Measurements from ENCODE around the gene TMEM63A.
A peak's percentile ranks its signal among the peaks of the same experiment; 100 is the strongest.

The TMEM63A gene

GRCh38 chr1:225883616-225884265 lies 1.6 kb upstream of the TMEM63A start:
- Mint-ChIP-seq H3K4me1 (peaks cover 31% of the 10 kb centered on the region), H3K36me3 (no peaks in the 10 kb centered on the region), H3K27me3 (no peaks in the 10 kb centered on the region), H3K9me3 (no peaks in the 10 kb centered on the region), H3K4me3 (peak overlapping the region; percentile 92), H3K27ac (peak overlapping the region; percentile 79)
- ATAC-seq (ENCODE audit: low read depth) (no peak), DNase-seq (ENCODE audit: low spot score in 2 of 2) (no peak)

GRCh38 chr1:225882694-225883615 lies 775 bp upstream of the TMEM63A start:
- H3K4me1 Mint-ChIP-seq, result peaks cover 35% of the 10 kb centered on the region
- ATAC-seq (ENCODE audit: low read depth) (peak; percentile 37), DNase-seq (ENCODE audit: low spot score in 2 of 2) (no peak)
- H3K9me3 Mint-ChIP-seq, result no peaks in the 10 kb centered on the region
- no peaks in the 10 kb centered on the region for H3K36me3 Mint-ChIP-seq
- H3K27me3 Mint-ChIP-seq, result no peaks in the 10 kb centered on the region
- peak overlapping the region; percentile 92 for H3K4me3 Mint-ChIP-seq
- H3K27ac Mint-ChIP-seq, result peak overlapping the region; percentile 79

- H3K27ac Mint-ChIP-seq, result peak overlapping the region; percentile 28
- peaks cover 5% of the 10 kb centered on the region for H3K36me3 Mint-ChIP-seq
- no peaks in the 10 kb centered on the region for H3K9me3 Mint-ChIP-seq
- DNase-seq (ENCODE audit: low spot score in 2 of 2), result peak in 1 of 2 donors; percentile 23
- H3K27me3 Mint-ChIP-seq, result no peaks in the 10 kb centered on the region
- ATAC-seq (ENCODE audit: low read depth), result peak; percentile 15
- peaks cover 40% of the 10 kb centered on the region for H3K4me1 Mint-ChIP-seq
- peak overlapping the region; percentile 92 for H3K4me3 Mint-ChIP-seq
Observed at GRCh38 chr1:225881081-225881958, 860 bp downstream of the TMEM63A start.

- peaks cover 44% of the 10 kb centered on the region for H3K4me1 Mint-ChIP-seq
- no peaks in the 10 kb centered on the region for H3K27me3 Mint-ChIP-seq
- H3K27ac Mint-ChIP-seq, result peak overlapping the region; percentile 28
- H3K4me3 Mint-ChIP-seq, result peak overlapping the region; percentile 92
- peaks cover 5% of the 10 kb centered on the region for H3K36me3 Mint-ChIP-seq
- H3K9me3 Mint-ChIP-seq, result no peaks in the 10 kb centered on the region
- ATAC-seq (ENCODE audit: low read depth) (no peak), DNase-seq (ENCODE audit: low spot score in 2 of 2) (no peak)
Observed at GRCh38 chr1:225880636-225881035, 1.5 kb downstream of the TMEM63A start.

- peaks cover 44% of the 10 kb centered on the region for H3K4me1 Mint-ChIP-seq
- H3K27me3 Mint-ChIP-seq, result no peaks in the 10 kb centered on the region
- H3K36me3 Mint-ChIP-seq, result peaks cover 5% of the 10 kb centered on the region
- peak overlapping the region; percentile 92 for H3K4me3 Mint-ChIP-seq
- ATAC-seq (ENCODE audit: low read depth) (no peak), DNase-seq (ENCODE audit: low spot score in 2 of 2) (no peak)
- H3K9me3 Mint-ChIP-seq, result no peaks in the 10 kb centered on the region
- H3K27ac Mint-ChIP-seq, result peak overlapping the region; percentile 28
Observed at GRCh38 chr1:225880222-225880588, 2.0 kb downstream of the TMEM63A start.

- Mint-ChIP-seq H3K4me1 (peaks cover 44% of the 10 kb centered on the region), H3K4me3 (peak overlapping the region; percentile 92), H3K9me3 (no peaks in the 10 kb centered on the region), H3K36me3 (peaks cover 5% of the 10 kb centered on the region), H3K27ac (peak overlapping the region; percentile 28), H3K27me3 (no peaks in the 10 kb centered on the region)
- peak; percentile 52 for ATAC-seq (ENCODE audit: low read depth)
- DNase-seq (ENCODE audit: low spot score in 2 of 2), result no peak
Observed at GRCh38 chr1:225879521-225880221, 2.5 kb downstream of the TMEM63A start.

GRCh38 chr1:225878282-225878681 lies 3.9 kb downstream of the TMEM63A start:
- peak overlapping the region; percentile 7 for H3K27ac Mint-ChIP-seq
- H3K9me3 Mint-ChIP-seq, result no peaks in the 10 kb centered on the region
- no peaks in the 10 kb centered on the region for H3K27me3 Mint-ChIP-seq
- ATAC-seq (ENCODE audit: low read depth) (no peak), DNase-seq (ENCODE audit: low spot score in 2 of 2) (no peak)
- peaks cover 8% of the 10 kb centered on the region for H3K36me3 Mint-ChIP-seq
- H3K4me1 Mint-ChIP-seq, result peaks cover 38% of the 10 kb centered on the region
- H3K4me3 Mint-ChIP-seq, result peak overlapping the region; percentile 35

GRCh38 chr1:225877580-225877979 lies 4.6 kb downstream of the TMEM63A start:
- no peak overlapping the region for H3K4me3 Mint-ChIP-seq
- H3K4me1 Mint-ChIP-seq, result peaks cover 35% of the 10 kb centered on the region
- H3K27ac Mint-ChIP-seq, result peak overlapping the region; percentile 7
- peaks cover 8% of the 10 kb centered on the region for H3K36me3 Mint-ChIP-seq
- ATAC-seq (ENCODE audit: low read depth), result no peak
- no peaks in the 10 kb centered on the region for H3K27me3 Mint-ChIP-seq
- no peak for DNase-seq (ENCODE audit: low spot score in 2 of 2)
- H3K9me3 Mint-ChIP-seq, result no peaks in the 10 kb centered on the region

- Mint-ChIP-seq H3K4me3 (no peak overlapping the region), H3K9me3 (no peaks in the 10 kb centered on the region), H3K27me3 (no peaks in the 10 kb centered on the region), H3K36me3 (peaks cover 8% of the 10 kb centered on the region), H3K27ac (peak overlapping the region; percentile 7), H3K4me1 (peaks cover 35% of the 10 kb centered on the region)
- DNase-seq (ENCODE audit: low spot score in 2 of 2) (no peak), ATAC-seq (ENCODE audit: low read depth) (no peak)
Observed at GRCh38 chr1:225876900-225877510, 5.2 kb downstream of the TMEM63A start.

- Mint-ChIP-seq H3K36me3 (peaks cover 14% of the 10 kb centered on the region), H3K9me3 (no peaks in the 10 kb centered on the region), H3K27me3 (no peaks in the 10 kb centered on the region), H3K4me1 (peaks cover 28% of the 10 kb centered on the region), H3K27ac (no peak overlapping the region), H3K4me3 (no peak overlapping the region)
- DNase-seq (ENCODE audit: low spot score in 2 of 2), result no peak
- ATAC-seq (ENCODE audit: low read depth), result no peak
Observed at GRCh38 chr1:225875044-225875815, 7.0 kb downstream of the TMEM63A start.

- ATAC-seq (ENCODE audit: low read depth) (no peak), DNase-seq (ENCODE audit: low spot score in 2 of 2) (no peak)
- H3K27me3 Mint-ChIP-seq, result no peaks in the 10 kb centered on the region
- H3K4me3 Mint-ChIP-seq, result no peak overlapping the region
- no peaks in the 10 kb centered on the region for H3K9me3 Mint-ChIP-seq
- H3K4me1 Mint-ChIP-seq, result peaks cover 20% of the 10 kb centered on the region
- H3K36me3 Mint-ChIP-seq, result peaks cover 14% of the 10 kb centered on the region
- no peak overlapping the region for H3K27ac Mint-ChIP-seq
Observed at GRCh38 chr1:225874431-225874830, 7.7 kb downstream of the TMEM63A start.

GRCh38 chr1:225873281-225873850 lies 8.8 kb downstream of the TMEM63A start:
- H3K27ac Mint-ChIP-seq, result no peak overlapping the region
- no peaks in the 10 kb centered on the region for H3K9me3 Mint-ChIP-seq
- ATAC-seq (ENCODE audit: low read depth) (no peak), DNase-seq (ENCODE audit: low spot score in 2 of 2) (no peak)
- H3K4me3 Mint-ChIP-seq, result no peak overlapping the region
- peaks cover 11% of the 10 kb centered on the region for H3K4me1 Mint-ChIP-seq
- H3K27me3 Mint-ChIP-seq, result no peaks in the 10 kb centered on the region
- H3K36me3 Mint-ChIP-seq, result peaks cover 20% of the 10 kb centered on the region

Data from memory B cell (primary cell).